SK-N-SH treated with all-trans-retinoic acid at 6 μM for 48 hours (cell line): ENCODE measurements around the gene TGOLN2.

ENCODE experiments used
- CSDC2 ChIP-seq: fragments of 250-450 bp; sonication (Bioruptor Pico); IDR thresholded peaks from 2 replicates; pipeline ENCODE4 v1.5.0; 2020; ENCODE audit warnings: mild to moderate bottlenecking, moderate library complexity
- TOX ChIP-seq: fragments of 250-450 bp; sonication (Bioruptor Pico); IDR thresholded peaks from 2 replicates; pipeline ENCODE4 v1.8.0; 2021; ENCODE audit warnings: mild to moderate bottlenecking, moderate library complexity, borderline replicate concordance
- ZNF8 ChIP-seq: fragments of 450-650 bp; formaldehyde crosslinking; IDR thresholded peaks from 2 replicates; pipeline ENCODE4 v1.5.0; 2020; ENCODE audit warnings: mild to moderate bottlenecking, moderate library complexity
- TF ChIP-seq, protein P1 (sequence below): fragments of 250-450 bp; sonication (Bioruptor Pico); IDR thresholded peaks from 2 replicates; pipeline ENCODE4 v1.8.0; 2021; ENCODE audit warnings: low read depth, mild to moderate bottlenecking, moderate library complexity, borderline replicate concordance
- TF ChIP-seq, protein P2 (sequence below): fragments of 250-450 bp; sonication (Bioruptor Pico); IDR thresholded peaks from 2 replicates; pipeline ENCODE4 v1.5.1; 2020; ENCODE audit warnings: low read depth, mild to moderate bottlenecking, moderate library complexity
- TF ChIP-seq, protein P3 (sequence below): fragments of 250-450 bp; sonication (Bioruptor Pico); IDR thresholded peaks from 2 replicates; pipeline ENCODE4 v1.8.0; 2020; ENCODE audit warnings: mild to moderate bottlenecking, moderate library complexity, borderline replicate concordance

DNA sequence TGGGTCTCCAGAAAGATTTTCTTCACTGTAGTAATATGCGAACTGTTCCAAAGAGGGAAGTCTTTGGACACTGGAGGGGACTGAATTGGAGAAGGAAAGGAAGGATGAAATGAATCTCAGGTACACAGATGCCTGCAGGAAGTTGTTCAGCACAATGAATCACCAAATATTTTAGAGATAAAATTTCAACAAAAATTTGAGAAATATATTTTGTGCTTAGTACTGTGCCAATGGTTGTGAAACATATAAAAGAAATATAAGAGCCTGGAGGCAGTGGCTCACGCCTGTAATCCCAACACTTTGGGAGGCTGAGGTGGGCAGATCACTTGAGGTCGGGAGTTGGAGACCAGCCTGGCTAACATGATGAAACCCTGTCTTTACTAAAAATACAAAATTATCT lies 29.9 kb upstream of the TGOLN2 start:
- TF ChIP-seq, protein P1, sequence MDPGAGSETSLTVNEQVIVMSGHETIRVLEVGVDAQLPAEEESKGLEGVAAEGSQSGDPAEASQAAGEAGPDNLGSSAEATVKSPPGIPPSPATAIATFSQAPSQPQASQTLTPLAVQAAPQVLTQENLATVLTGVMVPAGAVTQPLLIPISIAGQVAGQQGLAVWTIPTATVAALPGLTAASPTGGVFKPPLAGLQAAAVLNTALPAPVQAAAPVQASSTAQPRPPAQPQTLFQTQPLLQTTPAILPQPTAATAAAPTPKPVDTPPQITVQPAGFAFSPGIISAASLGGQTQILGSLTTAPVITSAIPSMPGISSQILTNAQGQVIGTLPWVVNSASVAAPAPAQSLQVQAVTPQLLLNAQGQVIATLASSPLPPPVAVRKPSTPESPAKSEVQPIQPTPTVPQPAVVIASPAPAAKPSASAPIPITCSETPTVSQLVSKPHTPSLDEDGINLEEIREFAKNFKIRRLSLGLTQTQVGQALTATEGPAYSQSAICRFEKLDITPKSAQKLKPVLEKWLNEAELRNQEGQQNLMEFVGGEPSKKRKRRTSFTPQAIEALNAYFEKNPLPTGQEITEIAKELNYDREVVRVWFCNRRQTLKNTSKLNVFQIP = no peak
- TF ChIP-seq ZNF8 (CRISPR knock-in tag) = no peak
- no peak for TF ChIP-seq TOX (CRISPR knock-in tag)
- TF ChIP-seq, protein P2, sequence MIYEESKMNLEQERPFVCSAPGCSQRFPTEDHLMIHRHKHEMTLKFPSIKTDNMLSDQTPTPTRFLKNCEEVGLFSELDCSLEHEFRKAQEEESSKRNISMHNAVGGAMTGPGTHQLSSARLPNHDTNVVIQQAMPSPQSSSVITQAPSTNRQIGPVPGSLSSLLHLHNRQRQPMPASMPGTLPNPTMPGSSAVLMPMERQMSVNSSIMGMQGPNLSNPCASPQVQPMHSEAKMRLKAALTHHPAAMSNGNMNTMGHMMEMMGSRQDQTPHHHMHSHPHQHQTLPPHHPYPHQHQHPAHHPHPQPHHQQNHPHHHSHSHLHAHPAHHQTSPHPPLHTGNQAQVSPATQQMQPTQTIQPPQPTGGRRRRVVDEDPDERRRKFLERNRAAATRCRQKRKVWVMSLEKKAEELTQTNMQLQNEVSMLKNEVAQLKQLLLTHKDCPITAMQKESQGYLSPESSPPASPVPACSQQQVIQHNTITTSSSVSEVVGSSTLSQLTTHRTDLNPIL (CRISPR knock-in tag) = no peak
- TF ChIP-seq, protein P3, sequence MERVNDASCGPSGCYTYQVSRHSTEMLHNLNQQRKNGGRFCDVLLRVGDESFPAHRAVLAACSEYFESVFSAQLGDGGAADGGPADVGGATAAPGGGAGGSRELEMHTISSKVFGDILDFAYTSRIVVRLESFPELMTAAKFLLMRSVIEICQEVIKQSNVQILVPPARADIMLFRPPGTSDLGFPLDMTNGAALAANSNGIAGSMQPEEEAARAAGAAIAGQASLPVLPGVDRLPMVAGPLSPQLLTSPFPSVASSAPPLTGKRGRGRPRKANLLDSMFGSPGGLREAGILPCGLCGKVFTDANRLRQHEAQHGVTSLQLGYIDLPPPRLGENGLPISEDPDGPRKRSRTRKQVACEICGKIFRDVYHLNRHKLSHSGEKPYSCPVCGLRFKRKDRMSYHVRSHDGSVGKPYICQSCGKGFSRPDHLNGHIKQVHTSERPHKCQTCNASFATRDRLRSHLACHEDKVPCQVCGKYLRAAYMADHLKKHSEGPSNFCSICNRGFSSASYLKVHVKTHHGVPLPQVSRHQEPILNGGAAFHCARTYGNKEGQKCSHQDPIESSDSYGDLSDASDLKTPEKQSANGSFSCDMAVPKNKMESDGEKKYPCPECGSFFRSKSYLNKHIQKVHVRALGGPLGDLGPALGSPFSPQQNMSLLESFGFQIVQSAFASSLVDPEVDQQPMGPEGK (CRISPR knock-in tag) = no peak
- TF ChIP-seq CSDC2 (CRISPR knock-in tag) = no peak
